Measurements from ENCODE around the gene OR8J1.
"Not testable (repeated sequence)": the region's sequence is repeated elsewhere in the genome, so short reads cannot be mapped to it uniquely, and the experiment has no call there.

Gene OR8J1, protein sequence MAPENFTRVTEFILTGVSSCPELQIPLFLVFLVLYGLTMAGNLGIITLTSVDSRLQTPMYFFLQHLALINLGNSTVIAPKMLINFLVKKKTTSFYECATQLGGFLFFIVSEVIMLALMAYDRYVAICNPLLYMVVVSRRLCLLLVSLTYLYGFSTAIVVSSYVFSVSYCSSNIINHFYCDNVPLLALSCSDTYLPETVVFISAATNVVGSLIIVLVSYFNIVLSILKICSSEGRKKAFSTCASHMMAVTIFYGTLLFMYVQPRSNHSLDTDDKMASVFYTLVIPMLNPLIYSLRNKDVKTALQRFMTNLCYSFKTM

DNA sequence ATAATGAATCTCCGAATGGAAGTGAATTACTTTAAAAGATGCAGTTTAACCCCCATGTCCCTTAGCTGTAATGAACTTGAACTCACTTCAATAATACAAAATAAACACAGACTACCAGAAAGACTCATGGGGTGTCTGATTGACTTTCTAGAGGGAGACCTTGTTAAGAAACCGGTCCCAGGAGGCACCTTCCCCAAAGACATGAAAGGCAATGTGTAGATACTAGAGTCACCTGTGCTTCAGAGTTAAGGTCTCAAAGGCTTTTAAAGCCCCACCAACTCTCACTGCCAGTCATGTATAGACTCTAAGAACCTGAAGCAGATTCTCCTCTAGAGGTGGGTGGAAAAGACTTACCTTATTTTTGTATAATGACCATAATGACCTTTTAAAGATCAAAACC, at the start of gene OR8J1:
Gene OR8J1 (plus strand): TSS at position 301 of the 400 bp plus-strand sequence. CDS start 5,956 bp downstream, outside the sequence.
- DNase-seq: no peak

DNA sequence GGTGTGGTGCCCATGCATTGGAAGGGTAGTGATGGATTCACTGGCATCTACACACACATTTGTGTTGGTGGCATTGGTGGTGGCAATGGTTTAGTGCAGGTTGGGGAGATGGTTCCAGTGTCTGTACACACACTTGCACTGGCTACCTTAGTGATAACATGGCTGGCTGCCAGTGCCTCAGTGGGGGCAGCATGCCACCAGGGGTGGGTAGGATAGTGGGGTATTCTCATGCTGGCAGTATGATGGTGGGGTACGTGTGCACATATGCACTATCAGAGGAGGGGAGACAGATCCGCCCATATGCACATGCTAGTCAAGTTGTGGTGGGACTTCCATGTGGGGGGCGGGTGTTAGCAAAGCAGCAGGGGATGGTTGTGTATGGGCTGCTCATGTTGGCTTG, 46.3 kb upstream of the OR8J1 start:
- no peak for DNase-seq

DNA sequence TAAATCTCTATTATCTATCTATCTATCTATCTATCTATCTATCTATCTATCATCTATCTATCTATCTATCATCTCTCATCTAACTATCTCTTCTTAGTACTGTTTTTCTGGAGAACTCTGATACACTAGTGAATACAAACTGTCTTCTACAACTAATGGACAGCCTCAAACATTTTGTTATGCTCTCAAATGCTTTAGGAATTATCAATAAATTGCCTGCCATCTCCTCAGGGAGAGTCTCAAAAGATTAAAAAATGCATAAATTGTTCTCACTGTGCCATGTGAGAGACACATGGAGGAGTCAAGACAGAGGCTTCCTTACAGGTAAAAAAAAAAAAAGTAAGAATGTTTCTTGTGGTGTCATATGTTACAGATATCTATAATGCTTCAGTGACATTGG, 39.2 kb upstream of the OR8J1 start, which contains the start of gene OR8K3:
Gene OR8K3 (plus strand): TSS at position 301 of the 400 bp plus-strand sequence. CDS start 3,163 bp downstream, outside the sequence.
- DNase-seq: no peak

DNA sequence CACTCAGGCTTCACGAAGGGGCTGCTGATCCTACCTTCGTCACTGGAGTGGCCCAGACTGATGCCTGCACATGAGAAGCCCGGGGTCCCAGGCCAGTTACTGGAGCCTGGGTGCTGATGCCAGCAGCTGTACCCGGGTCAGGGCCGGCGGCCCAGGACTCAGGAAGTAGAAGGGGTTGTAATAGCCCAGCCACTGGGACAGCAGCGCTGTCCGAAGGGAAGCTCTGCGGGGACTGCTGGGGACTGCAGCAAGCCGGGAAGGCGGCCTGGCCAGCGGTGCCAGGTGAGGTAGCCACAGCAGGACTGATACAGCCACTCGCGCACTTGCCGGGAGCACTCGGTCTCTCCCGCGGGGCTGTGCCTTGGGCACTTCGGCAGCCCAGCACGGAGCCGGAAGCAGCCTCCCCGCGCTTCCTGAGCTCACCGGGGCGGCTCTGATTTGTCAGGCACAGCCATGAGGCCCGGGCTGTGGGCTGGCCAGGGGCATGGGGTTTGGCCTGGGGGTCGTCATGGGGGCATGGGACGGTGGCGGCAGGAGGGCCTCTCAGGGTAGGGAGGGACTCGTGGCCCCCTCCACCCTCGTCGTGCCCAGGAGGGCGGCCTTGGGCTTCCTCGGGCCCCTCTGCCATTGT, 22.1 kb upstream of the OR8J1 start:
- DNase-seq: no peak

DNA sequence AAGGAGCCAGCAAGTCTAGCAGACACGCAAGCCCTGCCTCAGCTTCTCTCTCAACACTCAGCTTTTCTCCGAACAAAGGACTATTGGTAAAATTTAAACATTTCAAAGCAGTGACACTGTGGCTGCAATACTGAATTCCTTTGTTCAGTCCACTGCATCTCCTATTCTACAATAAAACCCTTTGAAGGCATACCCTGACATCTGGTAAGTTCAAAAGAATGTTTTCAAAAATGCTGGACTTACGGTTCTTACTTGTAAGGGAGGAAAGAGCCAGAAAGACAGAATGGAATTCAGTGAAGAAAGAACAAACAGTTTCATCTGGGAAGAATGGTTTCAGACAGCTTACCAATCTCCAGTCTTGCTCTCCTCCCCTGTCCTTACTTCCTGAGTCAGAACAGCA, 20.9 kb upstream of the OR8J1 start:
- DNase-seq: no peak

DNA sequence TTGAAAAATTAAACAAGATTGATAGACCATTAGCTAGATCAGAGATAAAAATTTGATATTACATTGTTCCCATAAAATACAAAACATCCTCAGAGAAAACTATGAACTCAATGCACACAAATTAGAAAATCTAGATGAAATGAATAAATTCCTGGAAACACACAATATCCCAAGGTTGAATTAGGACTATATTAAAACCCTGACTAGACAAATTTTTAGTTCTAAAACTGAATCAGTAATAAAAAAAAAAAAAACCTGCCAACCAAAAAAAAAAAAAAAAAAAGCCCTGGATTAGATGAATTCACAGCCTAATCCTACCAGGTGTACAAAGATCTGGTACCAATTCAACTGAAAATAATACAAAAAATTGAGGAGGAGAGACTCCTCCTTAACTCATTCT, 13.8 kb upstream of the OR8J1 start:
- no peak for DNase-seq

DNA sequence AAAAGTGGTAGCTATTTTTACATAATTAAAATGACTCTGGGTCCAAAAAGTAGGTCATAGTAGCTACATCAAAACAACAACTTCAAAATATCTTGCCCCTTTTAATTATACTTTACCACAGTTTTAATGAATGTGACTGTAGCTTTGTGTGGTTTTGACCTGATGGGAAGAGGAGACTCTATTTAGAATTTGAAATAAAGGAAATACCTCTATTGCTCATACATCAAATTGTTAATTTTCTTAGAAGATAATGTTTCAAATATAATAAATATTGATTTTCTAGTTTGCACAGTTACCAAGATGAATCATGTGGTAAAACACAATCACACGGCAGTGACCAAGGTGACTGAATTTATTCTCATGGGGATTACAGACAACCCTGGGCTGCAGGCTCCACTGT, 8.4 kb upstream of the OR8J1 start, which contains the start of gene OR8K1:
Gene OR8K1 (plus strand): TSS at position 301 of the 400 bp plus-strand sequence. CDS start 0 bp downstream, at position 301.
- DNase-seq: no peak

DNA sequence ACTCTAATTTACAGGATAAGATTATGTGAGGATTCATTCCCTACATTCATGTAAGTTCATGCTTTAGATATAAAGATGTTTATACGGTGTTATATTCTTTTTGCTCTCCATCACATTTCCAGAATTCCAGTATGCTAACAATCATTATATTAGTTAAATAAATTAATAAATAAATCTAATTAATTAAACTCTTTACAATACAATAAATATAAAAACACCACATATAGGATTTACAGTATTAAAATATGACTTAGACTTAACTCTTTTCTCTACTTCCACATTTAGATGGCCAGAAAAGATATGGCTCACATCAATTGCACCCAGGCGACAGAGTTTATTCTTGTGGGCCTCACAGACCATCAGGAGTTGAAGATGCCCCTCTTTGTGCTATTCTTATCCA, 21.2 kb downstream of the OR8J1 start, which contains the start of gene OR8U1:
Gene OR8U1 (plus strand): TSS at position 301 of the 400 bp plus-strand sequence. CDS start 0 bp downstream, at position 301.
- no peak for DNase-seq

DNA sequence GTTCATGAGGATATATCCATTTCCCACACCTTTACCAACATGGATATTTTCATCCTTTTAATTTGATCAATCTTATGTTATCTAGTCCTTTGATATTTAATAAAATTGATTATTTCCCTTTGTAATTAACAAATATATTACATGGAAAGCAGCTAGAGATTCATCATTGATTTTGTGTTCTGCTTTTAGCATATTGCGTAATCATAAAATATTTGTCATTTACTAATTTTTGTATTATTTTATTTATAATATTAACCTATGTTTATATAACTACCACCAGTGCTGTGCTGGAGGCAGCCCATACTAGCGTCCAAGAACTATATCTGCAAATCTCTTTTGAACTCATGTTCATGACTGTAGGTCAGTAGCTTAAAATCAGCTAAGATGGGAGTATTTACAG, 26.0 kb downstream of the OR8J1 start:
- DNase-seq: no peak

DNA sequence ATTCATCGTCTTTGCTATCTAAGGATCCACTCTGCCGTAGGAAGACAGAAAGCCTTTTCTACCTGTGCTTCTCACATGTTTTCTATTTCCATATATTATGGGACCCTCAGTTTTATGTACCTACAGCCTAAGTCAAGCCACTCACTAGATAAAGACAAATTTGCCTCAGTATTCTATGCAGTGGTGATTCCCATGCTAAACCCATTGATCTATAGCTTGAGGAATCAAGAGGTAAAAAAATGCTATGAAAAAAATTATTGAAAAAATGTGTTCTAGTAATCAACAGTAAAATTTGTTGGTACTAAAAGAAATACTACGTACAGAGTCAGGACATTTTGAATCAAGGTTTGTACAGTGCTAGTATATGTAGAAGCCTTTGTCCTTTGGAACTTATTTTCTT, 40.3 kb downstream of the OR8J1 start:
- DNase-seq: no peak

DNA sequence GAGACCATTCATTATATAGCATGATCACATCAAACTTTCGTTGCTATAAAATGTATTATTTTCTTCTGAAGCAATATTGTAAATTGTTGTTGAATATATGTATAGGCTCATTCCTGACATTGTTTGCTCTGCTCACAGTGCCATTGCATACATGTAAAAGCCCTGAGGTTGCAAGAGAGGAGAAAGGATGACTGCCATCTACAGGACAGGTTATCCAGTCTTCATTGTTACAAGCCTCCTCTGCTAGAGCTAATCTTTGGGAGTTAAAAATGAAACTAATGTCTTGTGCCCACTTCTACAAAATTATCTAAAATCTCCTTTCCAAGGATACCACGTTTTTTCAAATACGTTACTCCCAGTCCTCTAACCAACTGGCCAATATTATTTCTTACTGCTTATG, 42.0 kb downstream of the OR8J1 start:
- no peak for DNase-seq

DNA sequence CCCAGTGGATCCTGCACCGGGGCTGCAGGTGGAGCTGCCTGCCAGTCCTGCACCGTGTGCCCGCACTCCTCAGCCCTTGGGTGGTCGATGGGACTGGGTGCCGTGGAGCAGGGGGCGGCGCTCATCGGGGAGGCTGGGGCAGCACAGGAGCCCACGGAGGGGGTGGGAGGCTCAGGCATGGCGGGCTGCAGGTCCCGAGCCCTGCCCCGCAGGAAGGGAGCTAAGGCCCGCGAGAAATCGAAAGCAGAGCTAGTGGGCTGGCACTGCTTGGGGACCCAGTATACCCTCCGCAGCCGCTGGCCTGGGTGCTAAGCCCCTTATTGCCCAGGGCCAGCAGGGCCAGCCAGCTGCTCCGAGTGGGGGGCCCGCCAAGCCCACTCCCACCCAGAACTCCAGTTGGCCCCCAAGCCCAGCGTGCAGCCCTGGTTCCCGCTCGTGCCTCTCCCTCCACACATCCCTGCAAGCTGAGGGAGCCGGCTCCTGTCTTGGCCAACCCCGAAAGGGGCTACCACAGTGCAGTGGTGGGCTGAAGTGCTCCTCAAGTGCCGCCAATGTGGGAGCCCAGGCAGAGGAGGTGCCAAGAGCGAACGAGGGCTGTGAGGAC, 47.9 kb downstream of the OR8J1 start:
- DNase-seq: not testable (repeated sequence)

DNA sequence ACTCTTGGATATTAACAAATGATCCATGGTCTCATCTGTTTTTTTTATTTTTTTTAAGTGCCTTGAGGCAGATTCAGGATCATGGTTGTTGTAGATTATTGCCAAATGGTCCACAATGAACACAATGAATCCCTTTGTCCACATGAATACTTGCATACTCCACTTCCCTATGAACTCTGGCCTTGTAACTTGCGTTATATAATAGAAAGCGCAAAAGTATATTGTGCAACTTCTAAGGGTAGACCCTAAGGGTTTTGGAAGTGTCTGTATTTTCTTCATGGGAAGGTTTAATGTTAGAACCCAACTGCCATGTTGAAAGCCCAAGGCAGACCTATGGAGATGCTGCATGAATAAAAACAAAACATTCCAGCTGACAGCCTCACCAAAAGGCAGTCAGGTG, 50.3 kb downstream of the OR8J1 start:
- no peak for DNase-seq

DNA sequence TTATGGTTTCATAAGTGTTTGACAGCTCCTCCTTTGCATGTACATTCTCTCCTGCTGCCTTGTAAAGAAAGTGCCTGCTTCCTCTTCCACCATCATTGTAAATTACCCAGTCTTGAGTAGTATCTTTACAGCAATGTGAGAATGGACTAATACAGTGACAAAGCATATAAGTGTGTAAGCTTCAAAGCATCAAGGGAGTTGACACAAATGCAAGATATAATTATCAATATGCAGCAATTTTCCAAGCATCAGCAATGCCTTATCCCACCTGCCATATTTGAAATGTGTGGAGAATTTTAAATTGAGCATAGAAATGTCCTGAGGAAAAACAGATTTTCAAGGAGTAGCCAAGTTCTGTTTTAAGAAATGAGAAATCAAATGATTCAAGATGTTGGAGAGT, 56.7 kb downstream of the OR8J1 start:
- no peak for DNase-seq
